ENCODE data around the gene PTPRCAP.
A peak's percentile ranks its signal among the peaks of the same experiment; 100 is the strongest.

The PTPRCAP gene

GRCh38 chr11:67400942-67401494 is 36.5 kb downstream of the PTPRCAP start:
- H3K27me3 ChIP-seq (ENCODE audit: insufficient read depth, low read length, poor library complexity, severe bottlenecking), result no peaks in the 10 kb centered on the region
- peaks cover 55% of the 10 kb centered on the region for H4K20me1 ChIP-seq (ENCODE audit: insufficient read depth, low read length, poor library complexity, severe bottlenecking)
- H3K9me3 ChIP-seq (ENCODE audit: insufficient read depth, low read depth, low read length), result no peaks in the 10 kb centered on the region
- H3K4me3 ChIP-seq (ENCODE audit: low read length, poor library complexity, severe bottlenecking), result peak overlapping the region; percentile 88
- peaks cover 78% of the 10 kb centered on the region for H3K4me1 ChIP-seq (ENCODE audit: insufficient read depth, low read length, poor library complexity, severe bottlenecking)
- peaks cover 92% of the 10 kb centered on the region for H3K79me2 ChIP-seq (ENCODE audit: insufficient read depth, low read length)
- H3K4me2 ChIP-seq (ENCODE audit: low read depth, low read length, poor library complexity, severe bottlenecking), result peak overlapping the region; percentile 99
- H3K9me2 ChIP-seq (replicated peaks; ENCODE audit: low read depth, low read length), result no peaks in the 10 kb centered on the region
- no peak for TF ChIP-seq CTCF (conservative IDR thresholded peaks at IDR 0.05; ENCODE audit: low read length)
- TF ChIP-seq EZH2phosphoT487 (IDR thresholded peaks at IDR 0.05; ENCODE audit: borderline replicate concordance), result no peak
- H2AFZ ChIP-seq (ENCODE audit: low read length), result no peak overlapping the region
- H3K9ac ChIP-seq (ENCODE audit: low read depth, low read length, poor library complexity, severe bottlenecking), result peak overlapping the region; percentile 96
- H3F3A ChIP-seq (ENCODE audit: low read depth), result peaks cover 6% of the 10 kb centered on the region; the same call in 1 of the 2 replicates
- peaks cover 22% of the 10 kb centered on the region; the same call in 1 of the 2 replicates for H3K36me3 ChIP-seq (ENCODE audit: insufficient read depth, low read length)

- H3K79me2 ChIP-seq (ENCODE audit: insufficient read depth, low read length), result peaks cover 92% of the 10 kb centered on the region
- TF ChIP-seq EZH2phosphoT487 (IDR thresholded peaks at IDR 0.05; ENCODE audit: borderline replicate concordance) (no peak), CTCF (conservative IDR thresholded peaks at IDR 0.05; ENCODE audit: low read length) (no peak)
- peaks cover 22% of the 10 kb centered on the region; the same call in 1 of the 2 replicates for H3K36me3 ChIP-seq (ENCODE audit: insufficient read depth, low read length)
- peak overlapping the region; percentile 99 for H3K4me2 ChIP-seq (ENCODE audit: low read depth, low read length, poor library complexity, severe bottlenecking)
- H4K20me1 ChIP-seq (ENCODE audit: insufficient read depth, low read length, poor library complexity, severe bottlenecking), result peaks cover 56% of the 10 kb centered on the region
- H3K9ac ChIP-seq (ENCODE audit: low read depth, low read length, poor library complexity, severe bottlenecking), result peak overlapping the region; percentile 96
- H3K4me1 ChIP-seq (ENCODE audit: insufficient read depth, low read length, poor library complexity, severe bottlenecking), result peaks cover 72% of the 10 kb centered on the region
- peaks cover 6% of the 10 kb centered on the region; the same call in 1 of the 2 replicates for H3F3A ChIP-seq (ENCODE audit: low read depth)
- peak overlapping the region; percentile 88 for H3K4me3 ChIP-seq (ENCODE audit: low read length, poor library complexity, severe bottlenecking)
- H3K9me3 ChIP-seq (ENCODE audit: insufficient read depth, low read depth, low read length), result no peaks in the 10 kb centered on the region
- H3K27me3 ChIP-seq (ENCODE audit: insufficient read depth, low read length, poor library complexity, severe bottlenecking), result no peaks in the 10 kb centered on the region
- H2AFZ ChIP-seq (ENCODE audit: low read length), result no peak overlapping the region
- no peaks in the 10 kb centered on the region for H3K9me2 ChIP-seq (replicated peaks; ENCODE audit: low read depth, low read length)
These were observed 37.1 kb downstream of the PTPRCAP start for GRCh38 chr11:67400251-67400941.

- Histone ChIP-seq H3F3A (ENCODE audit: low read depth) (peaks cover 6% of the 10 kb centered on the region; the same call in 1 of the 2 replicates), H4K20me1 (ENCODE audit: insufficient read depth, low read length, poor library complexity, severe bottlenecking) (peaks cover 54% of the 10 kb centered on the region), H3K9me2 (replicated peaks; ENCODE audit: low read depth, low read length) (no peaks in the 10 kb centered on the region), H3K79me2 (ENCODE audit: insufficient read depth, low read length) (peaks cover 86% of the 10 kb centered on the region), H3K4me2 (ENCODE audit: low read depth, low read length, poor library complexity, severe bottlenecking) (peak overlapping the region; percentile 99), H3K9ac (ENCODE audit: low read depth, low read length, poor library complexity, severe bottlenecking) (peak overlapping the region; percentile 96), H2AFZ (ENCODE audit: low read length) (no peak overlapping the region), H3K4me1 (ENCODE audit: insufficient read depth, low read length, poor library complexity, severe bottlenecking) (peaks cover 62% of the 10 kb centered on the region), H3K36me3 (ENCODE audit: insufficient read depth, low read length) (peaks cover 22% of the 10 kb centered on the region; the same call in 1 of the 2 replicates), H3K4me3 (ENCODE audit: low read length, poor library complexity, severe bottlenecking) (peak overlapping the region; percentile 38), H3K9me3 (ENCODE audit: insufficient read depth, low read depth, low read length) (no peaks in the 10 kb centered on the region), H3K27me3 (ENCODE audit: insufficient read depth, low read length, poor library complexity, severe bottlenecking) (no peaks in the 10 kb centered on the region)
- TF ChIP-seq EZH2phosphoT487 (IDR thresholded peaks at IDR 0.05; ENCODE audit: borderline replicate concordance), result no peak
- TF ChIP-seq CTCF (conservative IDR thresholded peaks at IDR 0.05; ENCODE audit: low read length), result no peak
These were observed 38.6 kb downstream of the PTPRCAP start for GRCh38 chr11:67398661-67399563.

Measured in Loucy (cell line).